Peyer's patch (tissue), 4 donors: ENCODE results near the gene MAP2K2. TPM values are rescaled to one million over a fixed set of nuclear protein-coding genes. Genes with fewer than 3 reads are reported as not detected.
"Not testable (repeated sequence)": the region's sequence is repeated elsewhere in the genome, so short reads cannot be mapped to it uniquely, and the experiment has no call there.

Experiments
- DNase-seq, 3 donors: peaks; one replicate each; pipeline ENCODE4 v3.0.0-alpha.2; 2017 to 2019
- H3K27ac ChIP-seq, 4 donors: fragments of 200-600 bp; sonication (generic); one replicate each; pipeline ENCODE4 v1.5.1; 2016 to 2019
- H3K27me3 ChIP-seq, 2 donors: fragments of 200-600 bp; sonication (generic); one replicate each; pipeline ENCODE4 v1.5.1; 2019
- H3K36me3 ChIP-seq, 3 donors: fragments of 200-600 bp; sonication (generic); one replicate each; pipeline ENCODE4 v1.5.1; 2016 to 2019
- H3K4me1 ChIP-seq, 4 donors: fragments of 200-600 bp; sonication (generic); one replicate each; pipeline ENCODE4 v1.5.1; 2016 to 2019
- H3K4me3 ChIP-seq, 4 donors: fragments of 200-600 bp; sonication (generic); 1 replicate in 3 of 4; 2 replicates in 1 of 4; pipeline ENCODE4 v1.5.1; 2016 to 2019; ENCODE audit warnings: mild to moderate bottlenecking in 1 of 4
- H3K9me3 ChIP-seq, 4 donors: fragments of 200-600 bp; sonication (generic); one replicate each; pipeline ENCODE4 v1.5.1; 2016 to 2019; ENCODE audit warnings: mild to moderate bottlenecking in 1 of 4
- POLR2A ChIP-seq, 2 donors: fragments of 450-650 bp; IDR thresholded peaks; one replicate each; pipeline ENCODE4 v1.5.1; 2017; ENCODE audit warnings: antibody characterized with exemption in 2 of 2, mild to moderate bottlenecking in 2 of 2, moderate library complexity in 2 of 2
- total RNA-seq, 4 donors: library from RNA; depleted of rRNA; stranded (reverse); fragments of >200 nt; gene quantifications; one replicate each; pipeline ENCODE4 v1.1.0, GENCODE V29; 2016
- TF ChIP-seq, protein P1 (sequence below), 6 experiments: fragments of 450-650 bp in 4 of 6; fragments of 200-600 bp in 2 of 6; sonication (generic) in 1 of 6; IDR thresholded peaks; one replicate each; pipeline ENCODE4 v1.5.1; 2017 to 2019; ENCODE audit warnings: antibody characterized with exemption in 6 of 6, mild to moderate bottlenecking in 3 of 6, moderate library complexity in 1 of 6

MAP2K2 gene
- total RNA-seq, 4 donors from 2014 or later: 168 to 283 (median 220) TPM

DNA sequence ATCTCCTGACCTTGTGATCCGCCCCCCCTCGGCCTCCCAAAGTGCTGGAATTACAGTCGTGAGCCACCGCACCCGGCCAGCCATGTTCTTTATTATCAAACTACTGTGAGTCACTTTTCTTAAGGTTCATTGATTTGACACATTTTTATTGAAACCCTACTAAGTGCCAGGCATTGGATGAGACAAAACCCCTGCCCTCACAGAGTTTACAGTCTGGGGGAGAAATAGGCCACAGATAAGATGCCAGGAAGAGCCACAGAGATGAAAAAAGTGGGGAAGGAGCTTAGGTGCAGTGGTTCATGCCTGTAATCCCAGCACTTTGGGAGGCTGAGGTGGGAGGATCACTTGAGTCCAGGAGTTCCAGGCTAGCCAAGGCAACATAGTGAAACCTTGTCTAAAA lies 14.5 kb upstream of the MAP2K2 start:
- H3K9me3 ChIP-seq: no peaks in the 10 kb centered on the region
- peak overlapping the region in 1 of 4 donors; percentile 85 for H3K27ac ChIP-seq
- TF ChIP-seq POLR2A (IDR thresholded peaks at IDR 0.05): no peak
- TF ChIP-seq, protein P1, sequence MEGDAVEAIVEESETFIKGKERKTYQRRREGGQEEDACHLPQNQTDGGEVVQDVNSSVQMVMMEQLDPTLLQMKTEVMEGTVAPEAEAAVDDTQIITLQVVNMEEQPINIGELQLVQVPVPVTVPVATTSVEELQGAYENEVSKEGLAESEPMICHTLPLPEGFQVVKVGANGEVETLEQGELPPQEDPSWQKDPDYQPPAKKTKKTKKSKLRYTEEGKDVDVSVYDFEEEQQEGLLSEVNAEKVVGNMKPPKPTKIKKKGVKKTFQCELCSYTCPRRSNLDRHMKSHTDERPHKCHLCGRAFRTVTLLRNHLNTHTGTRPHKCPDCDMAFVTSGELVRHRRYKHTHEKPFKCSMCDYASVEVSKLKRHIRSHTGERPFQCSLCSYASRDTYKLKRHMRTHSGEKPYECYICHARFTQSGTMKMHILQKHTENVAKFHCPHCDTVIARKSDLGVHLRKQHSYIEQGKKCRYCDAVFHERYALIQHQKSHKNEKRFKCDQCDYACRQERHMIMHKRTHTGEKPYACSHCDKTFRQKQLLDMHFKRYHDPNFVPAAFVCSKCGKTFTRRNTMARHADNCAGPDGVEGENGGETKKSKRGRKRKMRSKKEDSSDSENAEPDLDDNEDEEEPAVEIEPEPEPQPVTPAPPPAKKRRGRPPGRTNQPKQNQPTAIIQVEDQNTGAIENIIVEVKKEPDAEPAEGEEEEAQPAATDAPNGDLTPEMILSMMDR (IDR thresholded peaks at IDR 0.05): no peak
- H3K4me1 ChIP-seq: peaks cover 0 to 23% (median 2%) of the 10 kb centered on the region in 4 donors
- DNase-seq: no peak
- no peaks in the 10 kb centered on the region for H3K36me3 ChIP-seq
- no peaks in the 10 kb centered on the region for H3K27me3 ChIP-seq
- H3K4me3 ChIP-seq: no peak overlapping the region

DNA sequence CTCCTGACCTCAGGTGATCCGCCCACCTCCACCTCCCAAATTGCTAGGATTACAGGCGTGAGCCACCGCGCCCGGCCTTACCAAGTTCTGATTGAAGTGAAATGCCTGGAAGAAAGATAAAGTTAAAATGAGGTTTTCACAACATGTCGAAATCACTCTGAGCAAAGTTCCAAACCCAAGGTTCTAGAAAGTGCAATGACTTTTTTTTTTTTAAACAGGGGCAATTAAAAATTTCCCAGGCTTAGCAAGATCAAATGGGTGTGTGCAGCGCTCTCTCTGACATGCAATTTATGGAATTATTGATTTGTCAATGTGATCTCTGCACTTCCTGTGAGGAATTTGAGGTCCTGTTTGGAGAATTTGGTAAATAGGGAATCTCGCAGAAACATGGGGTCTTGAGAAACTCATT lies 12.8 kb upstream of the MAP2K2 start:
- Histone ChIP-seq H3K27ac (peak overlapping the region in 3 of 4 donors; percentile 58 to 74 (median 73)), H3K4me1 (peaks cover 0 to 15% (median 2%) of the 10 kb centered on the region in 4 donors), H3K36me3 (no peaks in the 10 kb centered on the region), H3K4me3 (no peak overlapping the region), H3K27me3 (no peaks in the 10 kb centered on the region), H3K9me3 (no peaks in the 10 kb centered on the region)
- TF ChIP-seq, protein P1 (IDR thresholded peaks at IDR 0.05): no peak
- TF ChIP-seq POLR2A (IDR thresholded peaks at IDR 0.05): peak in 1 of 2 donors; percentile 46
- peak in 1 of 3 donors; percentile 62 for DNase-seq

DNA sequence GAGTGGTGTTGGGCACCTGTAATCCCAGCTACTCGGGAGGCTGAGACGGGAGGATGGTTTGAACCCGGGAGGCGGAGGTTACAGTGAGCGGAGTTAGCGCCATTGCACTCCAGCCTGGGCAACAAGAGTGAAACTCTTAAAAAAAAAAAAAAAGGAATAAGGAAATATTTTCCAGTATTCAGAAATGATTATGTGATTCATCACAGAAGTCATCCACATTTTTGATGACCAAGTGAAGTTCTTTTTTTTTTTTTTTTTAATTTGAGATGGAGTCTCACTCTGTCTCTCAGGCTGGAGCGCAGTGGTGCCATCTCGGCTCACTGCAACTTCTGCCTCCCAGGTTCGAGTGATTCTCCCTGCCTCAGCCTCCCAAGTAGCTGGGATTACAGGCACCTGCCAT lies 11.5 kb upstream of the MAP2K2 start:
- H3K36me3 ChIP-seq, H3K27ac ChIP-seq, H3K9me3 ChIP-seq, H3K4me3 ChIP-seq, H3K27me3 ChIP-seq, DNase-seq: not testable (repeated sequence)
- peaks cover 0 to 14% (median 2%) of the 10 kb centered on the region in 4 donors for H3K4me1 ChIP-seq

DNA sequence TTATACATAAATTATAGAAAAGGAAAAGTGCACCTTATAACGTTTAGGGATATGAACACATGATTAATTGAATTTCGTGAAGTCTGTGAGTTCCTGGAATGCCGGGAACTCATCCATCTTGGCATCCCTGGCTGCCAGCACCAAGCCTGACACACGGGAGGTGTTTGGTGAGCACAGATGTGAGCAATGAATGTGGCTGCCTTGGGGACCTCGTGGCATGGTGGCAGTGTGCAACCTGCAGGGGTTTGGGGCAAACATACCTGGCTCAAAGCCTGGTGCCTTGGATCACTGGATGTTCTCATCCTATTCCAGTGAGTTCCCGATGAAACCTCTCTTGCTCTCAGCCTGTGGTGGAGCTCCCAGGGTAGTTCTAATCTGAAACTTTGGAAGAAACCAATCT lies 10.4 kb upstream of the MAP2K2 start:
- H3K27me3 ChIP-seq: no peaks in the 10 kb centered on the region
- TF ChIP-seq POLR2A (IDR thresholded peaks at IDR 0.05): no peak
- TF ChIP-seq, protein P1 (IDR thresholded peaks at IDR 0.05): no peak
- H3K9me3 ChIP-seq: no peaks in the 10 kb centered on the region
- H3K36me3 ChIP-seq: no peaks in the 10 kb centered on the region
- DNase-seq: no peak
- no peak overlapping the region for H3K4me3 ChIP-seq
- H3K4me1 ChIP-seq: peaks cover 0 to 10% (median 0%) of the 10 kb centered on the region in 4 donors
- H3K27ac ChIP-seq: no peak overlapping the region

DNA sequence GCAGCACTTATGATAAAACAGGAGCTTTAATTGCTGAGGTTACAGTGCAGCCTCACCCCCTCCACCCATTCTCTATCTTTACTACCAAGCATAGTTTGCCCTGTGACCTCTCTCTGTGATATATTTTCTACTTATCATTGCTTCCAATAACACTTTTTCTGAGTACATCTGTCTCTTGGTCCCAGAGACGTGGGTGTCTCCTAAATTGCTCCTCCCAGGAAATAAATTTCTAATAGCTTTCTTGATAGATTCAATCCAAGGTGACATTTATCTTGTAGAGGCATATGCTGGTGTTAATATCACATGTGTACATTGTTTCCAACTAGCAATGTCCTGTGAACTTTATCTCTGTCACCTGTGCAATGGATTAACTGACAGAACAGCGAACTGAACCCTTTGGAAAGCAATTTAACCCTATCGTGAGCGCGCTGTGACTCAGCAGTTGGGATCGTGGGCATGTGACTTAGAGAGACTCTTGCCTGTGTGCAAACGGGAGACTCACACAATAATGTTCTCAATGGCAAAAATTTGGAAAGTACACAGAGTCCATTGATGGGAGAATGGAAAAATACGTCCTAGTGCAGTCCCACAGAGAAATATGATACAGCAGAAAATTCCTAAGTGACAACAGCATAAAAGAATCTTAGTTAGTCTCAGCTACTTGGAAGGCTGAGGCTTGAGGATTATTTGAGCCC lies 7.0 kb upstream of the MAP2K2 start:
- H3K27ac ChIP-seq: peak overlapping the region in 3 of 4 donors; percentile 78 to 94 (median 91)
- DNase-seq: peak in 2 of 3 donors; percentile 77 to 79
- H3K27me3 ChIP-seq: no peaks in the 10 kb centered on the region
- no peaks in the 10 kb centered on the region for H3K36me3 ChIP-seq
- TF ChIP-seq POLR2A (IDR thresholded peaks at IDR 0.05): no peak
- TF ChIP-seq, protein P1 (IDR thresholded peaks at IDR 0.05): no peak
- H3K4me3 ChIP-seq: no peak overlapping the region
- H3K9me3 ChIP-seq: no peaks in the 10 kb centered on the region
- H3K4me1 ChIP-seq: peaks cover 0 to 10% (median 0%) of the 10 kb centered on the region in 4 donors

DNA sequence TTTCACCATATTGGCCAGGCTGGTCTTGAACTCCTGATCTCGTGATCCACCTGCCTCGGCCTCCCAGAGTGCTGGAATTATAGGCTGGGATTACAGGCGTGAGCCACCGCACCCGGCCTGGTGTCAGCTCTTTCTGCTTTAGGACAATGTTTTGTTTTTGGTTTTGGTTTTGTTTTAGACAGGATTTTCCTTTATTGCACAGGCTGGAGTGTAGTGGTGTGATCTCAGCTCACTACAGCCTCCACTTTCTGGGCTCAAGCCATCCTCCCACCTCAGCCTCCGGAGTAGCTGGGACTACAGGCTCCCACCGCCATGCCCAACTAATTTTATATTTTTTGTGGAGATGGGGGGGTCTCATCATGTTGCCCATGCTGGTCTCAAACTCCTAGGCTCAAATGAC lies 5.1 kb upstream of the MAP2K2 start:
- peak overlapping the region in 3 of 4 donors; percentile 46 to 94 (median 91) for H3K27ac ChIP-seq
- H3K4me3 ChIP-seq: not testable (repeated sequence)

DNA sequence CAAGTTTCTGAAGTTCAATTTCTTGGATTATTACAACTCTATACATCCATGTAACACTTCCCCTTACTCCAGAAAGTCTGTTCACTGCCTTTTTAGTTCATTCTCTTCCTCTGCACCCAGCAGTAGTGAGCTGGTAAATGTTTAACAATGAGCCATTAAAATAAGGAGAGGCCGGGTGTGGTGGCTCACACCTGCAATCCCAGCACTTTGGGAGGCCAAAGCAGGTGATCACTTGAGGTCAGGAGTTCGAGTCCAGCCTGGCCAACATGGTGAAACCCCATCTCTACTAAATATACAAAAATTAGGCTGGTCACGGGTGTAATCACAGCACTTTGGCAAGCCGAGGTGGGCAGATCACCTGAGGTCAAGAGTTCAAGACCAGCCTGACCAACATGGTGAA lies 3.4 kb upstream of the MAP2K2 start:
- not testable (repeated sequence) for H3K27me3 ChIP-seq, DNase-seq, H3K4me3 ChIP-seq, H3K36me3 ChIP-seq, H3K9me3 ChIP-seq
- peak overlapping the region in 2 of 4 donors; percentile 31 to 64 for H3K27ac ChIP-seq
- H3K4me1 ChIP-seq: peaks cover 0 to 25% (median 12%) of the 10 kb centered on the region in 4 donors

More for the DNA sequence above, 5.1 kb upstream of the MAP2K2 start:
- peaks cover 0 to 16% (median 2%) of the 10 kb centered on the region in 4 donors for H3K4me1 ChIP-seq
- not testable (repeated sequence) for H3K27me3 ChIP-seq, H3K36me3 ChIP-seq, H3K9me3 ChIP-seq, DNase-seq
